Neural cell (in vitro differentiated cells): ENCODE results near the gene MAPT. TPM values are rescaled to one million over a fixed set of nuclear protein-coding genes. Genes with fewer than 3 reads are reported as not detected.

Source experiments
- H2AFZ ChIP-seq: fragments of 200-600, 300-800 bp; sonication (generic), shearing (Covaris generic); 2 replicates; pipeline ENCODE4 v1.6.0; 2014; ENCODE audit warnings: low read depth, mild to moderate bottlenecking, antibody characterized with exemption, low read length, moderate library complexity
- H3F3A ChIP-seq: fragments of 200-600 bp; shearing (Covaris generic); 2 replicates; pipeline ENCODE4 v1.6.1; 2016; ENCODE audit warnings: mild to moderate bottlenecking, moderate library complexity, mixed read lengths, antibody characterized with exemption, low read length; ENCODE audit not compliant: insufficient read depth, poor library complexity, severe bottlenecking
- H3K27ac ChIP-seq: fragments of 200-600, 300-800 bp; sonication (generic), shearing (Covaris generic); 2 replicates; pipeline ENCODE4 v1.5.1; 2014; ENCODE audit warnings: mild to moderate bottlenecking, low read length, moderate library complexity
- H3K27me3 ChIP-seq: fragments of 300-800, 200-600 bp; sonication (generic), shearing (Covaris generic); 2 replicates; pipeline ENCODE4 v1.6.0; 2014; ENCODE audit warnings: mild to moderate bottlenecking, low read depth, low read length, moderate library complexity; ENCODE audit not compliant: insufficient read depth
- H3K36me3 ChIP-seq: fragments of 300-800, 200-600 bp; sonication (generic), shearing (Covaris generic); 2 replicates; pipeline ENCODE4 v1.5.1; 2014; ENCODE audit warnings: mild to moderate bottlenecking, antibody characterized with exemption, low read length, moderate library complexity; ENCODE audit not compliant: insufficient read depth
- H3K4me2 ChIP-seq: fragments of 300-800, 200-600 bp; sonication (generic), shearing (Covaris generic); 2 replicates; pipeline ENCODE4 v1.6.0; 2014; ENCODE audit warnings: mild to moderate bottlenecking, low read length
- H3K4me3 ChIP-seq: fragments of 300-800, 200-600 bp; sonication (generic), shearing (Covaris generic); 2 replicates; pipeline ENCODE4 v1.5.1; 2014; ENCODE audit warnings: mild to moderate bottlenecking, low read length, moderate library complexity
- H3K79me2 ChIP-seq: fragments of 200-600 bp; shearing (Covaris generic); replicated peaks from 2 replicates; pipeline ENCODE4 v1.6.0; 2014; ENCODE audit warnings: mild to moderate bottlenecking, low read length, moderate library complexity; ENCODE audit not compliant: insufficient read depth
- H3K9ac ChIP-seq: fragments of 300-800, 200-600 bp; sonication (generic), shearing (Covaris generic); 2 replicates; pipeline ENCODE4 v1.6.1; 2016; ENCODE audit warnings: mild to moderate bottlenecking, low read length, mixed read lengths
- H3K9me2 ChIP-seq: fragments of 200-600 bp; shearing (Covaris generic); 2 replicates; pipeline ENCODE4 v1.6.1; 2016; ENCODE audit warnings: mild to moderate bottlenecking, low read length, mixed read lengths; ENCODE audit not compliant: insufficient read depth
- H3K9me3 ChIP-seq: fragments of 200-600, 300-800 bp; sonication (generic), shearing (Covaris generic); 2 replicates; pipeline ENCODE4 v1.6.1; 2016; ENCODE audit warnings: mild to moderate bottlenecking, mixed run types, low read length, moderate library complexity, mixed read lengths
- H4K20me1 ChIP-seq: fragments of 200-600 bp; shearing (Covaris generic); 2 replicates; pipeline ENCODE4 v1.6.1; 2016; ENCODE audit warnings: mild to moderate bottlenecking, mixed run types; ENCODE audit not compliant: insufficient read depth
- CTCF ChIP-seq: fragments of 450-650 bp; IDR thresholded peaks from 2 replicates; pipeline ENCODE4 v1.5.1; 2014; ENCODE audit warnings: antibody characterized with exemption, mild to moderate bottlenecking, moderate library complexity; ENCODE audit not compliant: poor library complexity, severe bottlenecking
- EP300 ChIP-seq: fragments of 450-650 bp; conservative IDR thresholded peaks from 2 replicates; pipeline ENCODE4 v1.6.1; 2014; ENCODE audit warnings: antibody characterized with exemption, mild to moderate bottlenecking, moderate library complexity; ENCODE audit not compliant: poor library complexity, severe bottlenecking
- EZH2 ChIP-seq: fragments of 200-600, 300-800 bp; shearing (Covaris generic), sonication (generic); IDR thresholded peaks from 2 replicates; pipeline ENCODE4 v1.6.1; 2014; ENCODE audit warnings: antibody characterized with exemption, low read length, borderline replicate concordance, mild to moderate bottlenecking; ENCODE audit not compliant: insufficient read depth, poor library complexity, severe bottlenecking
- MXI1 ChIP-seq: fragments of 450-650 bp; conservative IDR thresholded peaks from 2 replicates; pipeline ENCODE4 v1.6.1; 2014; ENCODE audit warnings: antibody characterized with exemption, mild to moderate bottlenecking; ENCODE audit not compliant: poor library complexity, severe bottlenecking
- POLR2AphosphoS5 ChIP-seq: IDR thresholded peaks from 2 replicates; pipeline ENCODE4 v1.6.1; 2012
- RAD21 ChIP-seq: fragments of 450-650 bp; conservative IDR thresholded peaks from 2 replicates; pipeline ENCODE4 v1.6.1; 2014; ENCODE audit warnings: antibody characterized with exemption, mild to moderate bottlenecking, moderate library complexity
- REST ChIP-seq: IDR thresholded peaks from 2 replicates; pipeline ENCODE4 v1.6.1; 2012; ENCODE audit warnings: borderline replicate concordance
- SMC3 ChIP-seq: fragments of 450-650 bp; conservative IDR thresholded peaks from 2 replicates; pipeline ENCODE4 v1.6.1; 2014; ENCODE audit warnings: antibody characterized with exemption, mild to moderate bottlenecking, moderate library complexity; ENCODE audit not compliant: poor library complexity
- TAF1 ChIP-seq: IDR thresholded peaks from 2 replicates; pipeline ENCODE4 v1.6.1; 2012; ENCODE audit warnings: low read depth
- polyA plus RNA-seq: library from polyadenylated mRNA; depleted of rRNA; stranded (reverse); fragments of >200 nt; gene quantifications from 2 replicates; pipeline ENCODE4 v1.2.3, GENCODE V29; 2014

Gene MAPT
- polyA plus RNA-seq, 1 donor from 2014 or later, result 94.5 TPM

GRCh38 chr17:45915263-45915662 lies 20.9 kb downstream of the MAPT start:
- Histone ChIP-seq H3K79me2 (peaks cover 17% of the 10 kb centered on the region), H2AFZ (no peak overlapping the region), H3K9me2 (no peaks in the 10 kb centered on the region), H3K36me3 (peaks cover 11% of the 10 kb centered on the region), H3K9ac (no peak overlapping the region), H3K27ac (no peak overlapping the region), H3K4me2 (no peak overlapping the region), H3K4me3 (no peak overlapping the region), H3K27me3 (no peaks in the 10 kb centered on the region), H3K9me3 (peaks cover 11% of the 10 kb centered on the region), H4K20me1 (peaks cover 46% of the 10 kb centered on the region), H3F3A (no peaks in the 10 kb centered on the region)
- TF ChIP-seq EP300, result no peak
- no peak for TF ChIP-seq CTCF
- TF ChIP-seq MXI1, result no peak

DNA sequence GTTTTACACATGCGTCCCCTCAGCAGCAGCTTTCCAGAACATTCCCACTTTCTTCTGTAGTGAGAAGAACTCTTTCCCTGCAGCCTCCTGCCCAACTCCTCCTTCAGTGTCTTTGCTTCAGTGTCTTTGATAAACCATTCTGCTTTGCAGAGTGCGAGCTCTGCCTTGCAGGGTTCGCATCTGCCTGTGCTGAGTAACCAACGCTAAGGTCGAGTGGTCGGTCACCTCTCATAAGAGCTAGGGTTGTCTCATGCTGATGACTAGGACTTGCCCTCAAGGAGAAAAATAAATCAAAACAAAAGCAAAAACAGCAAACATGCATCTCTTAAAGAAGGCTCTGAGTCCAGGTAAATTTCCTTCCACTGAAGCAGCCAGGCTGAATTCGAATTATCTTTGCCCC lies 22.7 kb downstream of the MAPT start:
- Histone ChIP-seq H3K9me3 (peaks cover 8% of the 10 kb centered on the region), H3K9me2 (no peaks in the 10 kb centered on the region), H3K27me3 (no peaks in the 10 kb centered on the region), H4K20me1 (peaks cover 42% of the 10 kb centered on the region), H3K79me2 (peaks cover 7% of the 10 kb centered on the region), H3K27ac (no peak overlapping the region), H2AFZ (no peak overlapping the region), H3K4me3 (no peak overlapping the region), H3K4me2 (no peak overlapping the region), H3K36me3 (peaks cover 10% of the 10 kb centered on the region), H3K9ac (no peak overlapping the region), H3F3A (no peaks in the 10 kb centered on the region)
- no peak for TF ChIP-seq EZH2

- Histone ChIP-seq H3F3A (no peaks in the 10 kb centered on the region), H3K36me3 (peaks cover 1% of the 10 kb centered on the region), H3K9me3 (no peaks in the 10 kb centered on the region), H3K27ac (no peak overlapping the region), H3K4me2 (no peak overlapping the region), H3K4me3 (no peak overlapping the region), H3K9ac (no peak overlapping the region), H2AFZ (no peak overlapping the region), H3K79me2 (no peaks in the 10 kb centered on the region), H3K9me2 (no peaks in the 10 kb centered on the region), H4K20me1 (peaks cover 42% of the 10 kb centered on the region), H3K27me3 (no peaks in the 10 kb centered on the region)
- TF ChIP-seq CTCF (no peak), MXI1 (no peak), POLR2AphosphoS5 (no peak), SMC3 (no peak), EP300 (no peak), EZH2 (no peak), RAD21 (no peak), TAF1 (no peak), REST (no peak)
These were observed 23.9 kb downstream of the MAPT start for GRCh38 chr17:45918241-45918745.
